K562 (cell line): ENCODE results near the gene RCOR2. TPM values are rescaled to one million over a fixed set of nuclear protein-coding genes. Genes with fewer than 3 reads are reported as not detected.
A peak's percentile ranks its signal among the peaks of the same experiment; 100 is the strongest.

Source experiments
- CBFA2T2 ChIP-seq: fragments of 450-650 bp; conservative IDR thresholded peaks from 2 replicates; pipeline ENCODE4 v1.6.1; 2017; ENCODE audit warnings: mild to moderate bottlenecking
- CBX2 ChIP-seq: fragments of 200-600 bp; sonication (generic); IDR thresholded peaks from one replicate; pipeline ENCODE4 v1.6.1; 2012; ENCODE audit warnings: mild to moderate bottlenecking, low read length, inconsistent platforms; ENCODE audit not compliant: insufficient read depth, poor library complexity, severe bottlenecking
- E2F3 ChIP-seq: fragments of 250-450 bp; sonication (Bioruptor Pico); IDR thresholded peaks from 2 replicates; pipeline ENCODE4 v1.4.0; 2020; ENCODE audit warnings: mild to moderate bottlenecking
- HNRNPL ChIP-seq: fragments of 200-400 bp; formaldehyde crosslinking; IDR thresholded peaks from 2 replicates; pipeline ENCODE4 v1.6.1; 2017; ENCODE audit warnings: low read depth, mild to moderate bottlenecking, low read length
- MAZ ChIP-seq, 2 experiments: fragments of 450-650 bp in 1 of 2; sonication (generic) in 1 of 2; formaldehyde crosslinking; IDR thresholded peaks in 1 of 2; conservative IDR thresholded peaks in 1 of 2; 2 replicates each; pipeline versions ENCODE4 v1.4.0 to v1.5.0; 2020; ENCODE audit warnings: mild to moderate bottlenecking in 1 of 2, missing genetic modification reagents in 1 of 2
- MCM7 ChIP-seq, 2 experiments: fragments of 450-650 bp; IDR thresholded peaks; 2 replicates each; pipeline ENCODE4 v1.6.1; 2016 to 2018
- MEF2D ChIP-seq: conservative IDR thresholded peaks from 2 replicates; pipeline ENCODE4 v1.6.1; 2016; ENCODE audit warnings: low read depth, missing genetic modification characterization, missing compliant biosample characterization
- RAD21 ChIP-seq, 2 experiments: fragments of 250-450 bp in 1 of 2; fragments of 450-650 bp in 1 of 2; sonication (Bioruptor Pico) in 1 of 2; formaldehyde crosslinking in 1 of 2; IDR thresholded peaks in 1 of 2; conservative IDR thresholded peaks in 1 of 2; 2 replicates each; pipeline versions ENCODE4 v1.4.0 to v1.8.0; 2020 to 2022; ENCODE audit warnings: mild to moderate bottlenecking in 2 of 2, moderate library complexity in 1 of 2
- SMAD2 ChIP-seq: fragments of 150-350 bp; IDR thresholded peaks from 2 replicates; pipeline ENCODE4 v1.6.1; 2014; ENCODE audit warnings: low read depth, mild to moderate bottlenecking, low read length
- SRSF3 ChIP-seq: fragments of 200-400 bp; formaldehyde crosslinking; IDR thresholded peaks from 2 replicates; pipeline ENCODE4 v1.6.1; 2016; ENCODE audit warnings: mild to moderate bottlenecking, low read length, moderate library complexity; ENCODE audit not compliant: insufficient read depth
- ZFP30 ChIP-seq: fragments of 250-450 bp; sonication (Bioruptor Pico); IDR thresholded peaks from 2 replicates; pipeline ENCODE4 v1.8.0; 2022; ENCODE audit warnings: moderate library complexity, mild to moderate bottlenecking, inconsistent platforms, borderline replicate concordance
- ZNF507 ChIP-seq: conservative IDR thresholded peaks from 2 replicates; pipeline ENCODE4 v1.6.1; 2017; ENCODE audit warnings: missing genetic modification characterization, missing compliant biosample characterization
- polyA plus RNA-seq, 8 experiments: library from polyadenylated mRNA; depleted of rRNA in 4 of 8; stranded (reverse) in 5 of 8; unstranded in 3 of 8; fragments of >200 nt; fragmentation: Nextera tagmentation in 2 of 8; fragmentation: Illumina TruSeq in 1 of 8; extraction: Ambion mirVana in 2 of 8; extraction: Trizol in 1 of 8; gene quantifications; 2 replicates each; pipeline versions ENCODE4 v1.2.1 to v1.2.3, GENCODE V29; 2011 to 2014; ENCODE audit warnings: inconsistent platforms in 1 of 8, missing spikeins in 1 of 8
- total RNA-seq, 7 experiments: library from RNA; depleted of rRNA in 6 of 7; stranded (reverse); fragments of >200 nt in 6 of 7; fragmentation: Illumina TruSeq in 2 of 7; extraction: Trizol in 2 of 7; gene quantifications; 2 replicates each; pipeline versions ENCODE4 v1.2.1 to v1.2.3, GENCODE V29; 2011 to 2021; ENCODE audit warnings: low replicate concordance in 1 of 7
- TF ChIP-seq, protein P1 (sequence below), 3 experiments: fragments of 200-800 bp in 1 of 3; sonication (Bioruptor generic) in 1 of 3; sonication (generic) in 1 of 3; formaldehyde crosslinking in 1 of 3; IDR thresholded peaks; 2 replicates each; pipeline versions ENCODE4 v1.6.1 to v1.8.0; 2016 to 2022; ENCODE audit warnings: mild to moderate bottlenecking in 2 of 3, missing compliant biosample characterization in 2 of 3, missing genetic modification characterization in 2 of 3, missing genetic modification reagents in 1 of 3
- TF ChIP-seq, protein P2 (sequence below): IDR thresholded peaks from 2 replicates; pipeline ENCODE4 v1.6.1; 2016; ENCODE audit warnings: missing genetic modification characterization, missing compliant biosample characterization
- TF ChIP-seq, protein P3 (sequence below): fragments of 200-800 bp; sonication (Bioruptor generic); IDR thresholded peaks from 2 replicates; pipeline ENCODE4 v1.6.1; 2017; ENCODE audit warnings: missing genetic modification characterization, missing compliant biosample characterization
- TF ChIP-seq, protein P4 (sequence below): fragments of 250-450 bp; sonication (Bioruptor Pico); IDR thresholded peaks from 2 replicates; pipeline ENCODE4 v1.8.0; 2021; ENCODE audit warnings: moderate library complexity, mild to moderate bottlenecking, inconsistent platforms
- TF ChIP-seq, protein P5 (sequence below): fragments of 200-800 bp; sonication (Bioruptor generic); IDR thresholded peaks from 2 replicates; pipeline ENCODE4 v1.6.1; 2017; ENCODE audit warnings: missing genetic modification characterization, missing compliant biosample characterization

Gene RCOR2
- total and polyA plus RNA-seq, 9 of the 15 experiments (the other 6 are each of a cell fraction or from before 2014, with no cell fraction given), result 0.04 to 6.5 (median 2.5) TPM; not detected in 1

DNA sequence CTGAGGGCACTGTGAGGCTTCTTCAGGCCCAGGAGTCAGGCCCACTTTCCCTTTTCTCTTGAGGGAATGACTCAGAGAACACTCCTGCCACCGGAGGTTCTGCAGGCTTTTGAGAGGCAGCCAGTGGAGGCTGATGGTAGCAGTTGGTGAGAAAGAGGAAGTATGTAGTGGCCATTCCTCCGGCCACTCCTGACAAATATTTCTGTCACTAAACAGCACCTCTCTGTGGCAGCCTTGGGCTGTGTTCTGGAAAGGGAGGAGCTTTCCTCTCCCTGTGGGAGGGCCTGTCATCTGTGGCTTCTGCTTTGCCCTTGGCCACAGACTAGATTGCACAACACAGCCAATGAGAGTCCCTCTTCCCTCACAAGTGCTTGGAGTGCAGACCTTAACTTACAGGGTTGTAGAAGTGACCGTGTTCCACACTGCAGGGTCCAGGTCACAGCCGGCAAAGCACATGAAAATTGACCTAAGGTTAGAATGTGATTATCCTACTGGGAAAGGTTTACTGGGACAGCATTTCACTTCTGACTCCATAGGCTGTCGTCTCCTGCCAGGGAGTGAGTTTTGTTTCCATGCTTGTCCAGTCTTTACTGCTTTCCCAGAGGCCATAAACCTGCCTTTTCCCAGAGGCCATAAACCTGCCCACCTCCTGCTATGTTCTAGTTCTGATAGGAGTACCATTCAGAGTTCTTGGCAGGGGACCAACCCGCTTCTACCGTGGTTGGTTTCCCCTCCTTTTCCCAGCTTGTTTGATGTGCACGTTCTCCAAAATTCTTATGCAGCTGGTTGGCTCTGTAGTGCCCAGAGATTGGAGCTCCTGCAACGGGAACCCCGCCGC, 44.8 kb downstream of the RCOR2 start (continued):
- TF ChIP-seq RAD21 (CRISPR knock-in tag; conservative IDR thresholded peaks at IDR 0.05 in 1 of 2, IDR thresholded peaks at IDR 0.05 in 1 of 2) (peak; percentile 90 to 92), HNRNPL (no peak), SRSF3 (no peak), CBFA2T2 (no peak), ZFP30 (CRISPR knock-in tag) (no peak), MEF2D (tag) (no peak), MAZ (CRISPR knock-in tag; conservative IDR thresholded peaks at IDR 0.05 in 1 of 2, IDR thresholded peaks at IDR 0.05 in 1 of 2) (peak; percentile 42 to 84; a peak in 2 of 4 replicates), SMAD2 (no peak), CBX2 (no peak), ZNF507 (tag) (no peak), MCM7 (IDR thresholded peaks at IDR 0.05) (no peak), E2F3 (no peak)
- TF ChIP-seq, protein P1, sequence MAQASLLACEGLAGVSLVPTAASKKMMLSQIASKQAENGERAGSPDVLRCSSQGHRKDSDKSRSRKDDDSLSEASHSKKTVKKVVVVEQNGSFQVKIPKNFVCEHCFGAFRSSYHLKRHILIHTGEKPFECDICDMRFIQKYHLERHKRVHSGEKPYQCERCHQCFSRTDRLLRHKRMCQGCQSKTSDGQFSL (CRISPR knock-in tag; IDR thresholded peaks at IDR 0.05), result no peak
- TF ChIP-seq, protein P1 (tag; IDR thresholded peaks at IDR 0.05), result no peak
- TF ChIP-seq, protein P2, sequence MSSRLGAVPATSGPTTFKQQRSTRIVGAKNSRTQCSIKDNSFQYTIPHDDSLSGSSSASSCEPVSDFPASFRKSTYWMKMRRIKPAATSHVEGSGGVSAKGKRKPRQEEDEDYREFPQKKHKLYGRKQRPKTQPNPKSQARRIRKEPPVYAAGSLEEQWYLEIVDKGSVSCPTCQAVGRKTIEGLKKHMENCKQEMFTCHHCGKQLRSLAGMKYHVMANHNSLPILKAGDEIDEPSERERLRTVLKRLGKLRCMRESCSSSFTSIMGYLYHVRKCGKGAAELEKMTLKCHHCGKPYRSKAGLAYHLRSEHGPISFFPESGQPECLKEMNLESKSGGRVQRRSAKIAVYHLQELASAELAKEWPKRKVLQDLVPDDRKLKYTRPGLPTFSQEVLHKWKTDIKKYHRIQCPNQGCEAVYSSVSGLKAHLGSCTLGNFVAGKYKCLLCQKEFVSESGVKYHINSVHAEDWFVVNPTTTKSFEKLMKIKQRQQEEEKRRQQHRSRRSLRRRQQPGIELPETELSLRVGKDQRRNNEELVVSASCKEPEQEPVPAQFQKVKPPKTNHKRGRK (tag), result no peak
- TF ChIP-seq, protein P3, sequence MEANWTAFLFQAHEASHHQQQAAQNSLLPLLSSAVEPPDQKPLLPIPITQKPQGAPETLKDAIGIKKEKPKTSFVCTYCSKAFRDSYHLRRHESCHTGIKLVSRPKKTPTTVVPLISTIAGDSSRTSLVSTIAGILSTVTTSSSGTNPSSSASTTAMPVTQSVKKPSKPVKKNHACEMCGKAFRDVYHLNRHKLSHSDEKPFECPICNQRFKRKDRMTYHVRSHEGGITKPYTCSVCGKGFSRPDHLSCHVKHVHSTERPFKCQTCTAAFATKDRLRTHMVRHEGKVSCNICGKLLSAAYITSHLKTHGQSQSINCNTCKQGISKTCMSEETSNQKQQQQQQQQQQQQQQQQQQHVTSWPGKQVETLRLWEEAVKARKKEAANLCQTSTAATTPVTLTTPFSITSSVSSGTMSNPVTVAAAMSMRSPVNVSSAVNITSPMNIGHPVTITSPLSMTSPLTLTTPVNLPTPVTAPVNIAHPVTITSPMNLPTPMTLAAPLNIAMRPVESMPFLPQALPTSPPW, result peak; percentile 31; the same call in 1 of the 2 replicates
- TF ChIP-seq, protein P4, sequence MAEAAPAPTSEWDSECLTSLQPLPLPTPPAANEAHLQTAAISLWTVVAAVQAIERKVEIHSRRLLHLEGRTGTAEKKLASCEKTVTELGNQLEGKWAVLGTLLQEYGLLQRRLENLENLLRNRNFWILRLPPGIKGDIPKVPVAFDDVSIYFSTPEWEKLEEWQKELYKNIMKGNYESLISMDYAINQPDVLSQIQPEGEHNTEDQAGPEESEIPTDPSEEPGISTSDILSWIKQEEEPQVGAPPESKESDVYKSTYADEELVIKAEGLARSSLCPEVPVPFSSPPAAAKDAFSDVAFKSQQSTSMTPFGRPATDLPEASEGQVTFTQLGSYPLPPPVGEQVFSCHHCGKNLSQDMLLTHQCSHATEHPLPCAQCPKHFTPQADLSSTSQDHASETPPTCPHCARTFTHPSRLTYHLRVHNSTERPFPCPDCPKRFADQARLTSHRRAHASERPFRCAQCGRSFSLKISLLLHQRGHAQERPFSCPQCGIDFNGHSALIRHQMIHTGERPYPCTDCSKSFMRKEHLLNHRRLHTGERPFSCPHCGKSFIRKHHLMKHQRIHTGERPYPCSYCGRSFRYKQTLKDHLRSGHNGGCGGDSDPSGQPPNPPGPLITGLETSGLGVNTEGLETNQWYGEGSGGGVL (CRISPR knock-in tag), result no peak
- TF ChIP-seq, protein P5, sequence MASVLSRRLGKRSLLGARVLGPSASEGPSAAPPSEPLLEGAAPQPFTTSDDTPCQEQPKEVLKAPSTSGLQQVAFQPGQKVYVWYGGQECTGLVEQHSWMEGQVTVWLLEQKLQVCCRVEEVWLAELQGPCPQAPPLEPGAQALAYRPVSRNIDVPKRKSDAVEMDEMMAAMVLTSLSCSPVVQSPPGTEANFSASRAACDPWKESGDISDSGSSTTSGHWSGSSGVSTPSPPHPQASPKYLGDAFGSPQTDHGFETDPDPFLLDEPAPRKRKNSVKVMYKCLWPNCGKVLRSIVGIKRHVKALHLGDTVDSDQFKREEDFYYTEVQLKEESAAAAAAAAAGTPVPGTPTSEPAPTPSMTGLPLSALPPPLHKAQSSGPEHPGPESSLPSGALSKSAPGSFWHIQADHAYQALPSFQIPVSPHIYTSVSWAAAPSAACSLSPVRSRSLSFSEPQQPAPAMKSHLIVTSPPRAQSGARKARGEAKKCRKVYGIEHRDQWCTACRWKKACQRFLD, result 0 out of 2 replicates have a peak, but pooled peaks have one; percentile 28
